Stimulated activated CD8-positive, alpha-beta memory T cell treated with anti-CD3 and anti-CD28 coated beads, Interleukin-12 subunit alpha, Interleukin-12 subunit beta, amount 100 ng/mL, for 4 hours (primary cell): ENCODE results near the gene TEKT5.

ENCODE experiments used
- DNase-seq: peaks from one replicate; pipeline ENCODE4 v3.0.0-alpha.2; 2020; ENCODE audit warnings: low read depth

TEKT5 gene

DNA sequence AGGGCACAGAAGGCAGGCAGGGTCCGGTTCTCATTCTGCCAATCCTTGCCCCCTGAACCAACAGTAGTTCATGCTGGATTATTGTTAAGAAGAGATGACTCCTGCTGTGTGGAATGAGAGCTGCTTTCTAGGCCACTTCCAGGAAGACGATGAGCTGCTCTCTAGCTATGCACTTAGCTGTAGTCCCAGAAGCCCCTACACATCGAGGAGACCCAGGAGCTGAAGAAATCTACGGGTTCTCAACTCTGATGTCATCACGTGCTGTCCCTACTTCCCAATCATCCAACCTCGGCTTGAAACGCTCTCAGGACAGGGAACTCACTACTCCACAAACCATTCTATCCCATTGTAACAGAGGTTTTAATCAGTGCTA, 85.3 kb downstream of the TEKT5 start:
- DNase-seq: no peak

DNA sequence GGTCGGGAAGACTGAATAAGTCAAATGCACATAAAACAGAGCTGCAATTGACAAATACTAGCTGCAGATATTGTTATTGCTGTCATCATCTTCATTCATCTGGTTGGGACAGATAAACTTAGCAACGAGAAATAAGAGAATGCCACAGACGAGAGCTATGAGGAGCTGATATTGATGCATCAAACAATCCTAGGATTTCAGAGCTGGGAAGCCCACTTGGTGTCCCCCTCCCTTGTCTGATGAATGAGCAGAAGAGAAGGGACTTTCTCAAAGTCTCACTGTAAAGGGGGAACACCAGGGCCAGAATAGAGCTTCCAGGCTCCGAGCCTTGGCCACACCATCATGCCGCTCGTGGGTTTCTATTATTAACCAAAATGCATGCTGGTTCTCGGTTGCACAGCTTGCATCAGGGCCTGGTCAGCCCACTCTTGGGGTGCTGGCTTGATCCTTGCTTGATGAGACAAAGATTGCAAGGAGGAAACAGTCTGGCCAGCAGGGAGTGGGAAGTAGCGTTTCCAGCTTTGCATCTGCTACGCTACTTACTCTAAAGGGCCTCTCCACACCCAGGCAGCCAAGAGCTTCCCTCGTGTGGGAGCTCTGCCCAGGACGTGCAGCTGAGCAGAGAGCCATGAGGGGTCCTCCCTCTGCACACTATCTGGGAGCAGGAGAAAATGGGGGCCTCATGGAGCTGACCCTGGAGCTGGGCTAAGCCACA, 85.9 kb downstream of the TEKT5 start:
- DNase-seq: no peak

DNA sequence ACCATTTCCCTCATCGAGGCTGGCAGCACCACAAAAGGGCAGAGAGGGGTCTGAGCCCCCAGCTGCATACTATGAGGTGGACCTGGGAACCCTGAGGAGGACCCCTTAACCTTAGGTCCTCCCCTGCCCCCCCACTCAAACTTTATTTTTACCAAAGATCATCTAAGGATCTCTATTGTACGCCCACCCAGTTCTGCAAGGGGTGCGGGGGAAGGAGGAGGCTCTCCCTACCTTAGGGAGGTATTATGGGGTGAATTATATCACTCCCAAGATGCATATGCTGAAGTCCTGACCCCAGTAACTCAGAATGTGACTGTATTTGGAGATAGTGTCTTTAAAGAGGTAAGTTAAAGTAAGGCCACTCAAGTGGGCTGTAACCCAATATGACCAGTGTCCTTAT, 87.6 kb downstream of the TEKT5 start:
- DNase-seq: no peak

DNA sequence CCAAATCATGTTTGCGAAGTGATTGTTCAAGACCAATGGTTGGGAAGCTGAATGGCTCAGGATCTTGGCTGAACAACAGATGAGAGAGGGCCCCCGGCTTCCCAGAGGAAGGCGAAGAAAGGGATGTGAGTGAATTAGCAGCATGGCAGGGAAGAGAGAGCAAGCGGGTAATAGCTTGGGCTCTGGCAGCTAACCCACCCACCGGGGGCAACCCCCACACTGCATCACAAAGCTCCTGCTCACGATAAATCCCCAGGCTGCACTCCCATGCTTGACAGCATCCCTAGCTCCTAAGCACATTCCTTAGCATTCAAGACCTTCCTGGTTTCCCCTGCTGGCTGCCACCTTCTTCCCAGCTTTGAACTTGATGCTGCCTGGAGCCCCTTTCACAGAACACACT, 88.1 kb downstream of the TEKT5 start:
- DNase-seq: no peak

DNA sequence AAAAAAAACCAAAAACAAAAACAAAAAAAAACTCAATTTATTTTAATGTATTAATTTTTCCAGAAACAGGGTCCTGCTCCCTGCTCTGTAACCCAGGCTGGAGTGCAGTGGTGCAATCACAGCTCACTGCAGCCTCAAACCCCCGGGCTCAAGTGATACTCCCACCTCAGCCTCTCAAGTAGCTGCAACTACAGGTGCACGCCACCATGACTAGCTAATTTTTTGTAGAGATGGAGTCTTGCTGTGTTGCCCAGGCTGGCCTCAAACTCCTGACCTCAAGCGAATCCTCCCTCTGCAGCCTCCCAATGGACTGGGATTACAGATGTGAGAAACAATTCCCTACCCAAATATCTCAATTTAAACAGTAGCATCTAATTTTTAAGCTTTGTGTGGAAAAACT, 89.1 kb downstream of the TEKT5 start:
- no peak for DNase-seq

DNA sequence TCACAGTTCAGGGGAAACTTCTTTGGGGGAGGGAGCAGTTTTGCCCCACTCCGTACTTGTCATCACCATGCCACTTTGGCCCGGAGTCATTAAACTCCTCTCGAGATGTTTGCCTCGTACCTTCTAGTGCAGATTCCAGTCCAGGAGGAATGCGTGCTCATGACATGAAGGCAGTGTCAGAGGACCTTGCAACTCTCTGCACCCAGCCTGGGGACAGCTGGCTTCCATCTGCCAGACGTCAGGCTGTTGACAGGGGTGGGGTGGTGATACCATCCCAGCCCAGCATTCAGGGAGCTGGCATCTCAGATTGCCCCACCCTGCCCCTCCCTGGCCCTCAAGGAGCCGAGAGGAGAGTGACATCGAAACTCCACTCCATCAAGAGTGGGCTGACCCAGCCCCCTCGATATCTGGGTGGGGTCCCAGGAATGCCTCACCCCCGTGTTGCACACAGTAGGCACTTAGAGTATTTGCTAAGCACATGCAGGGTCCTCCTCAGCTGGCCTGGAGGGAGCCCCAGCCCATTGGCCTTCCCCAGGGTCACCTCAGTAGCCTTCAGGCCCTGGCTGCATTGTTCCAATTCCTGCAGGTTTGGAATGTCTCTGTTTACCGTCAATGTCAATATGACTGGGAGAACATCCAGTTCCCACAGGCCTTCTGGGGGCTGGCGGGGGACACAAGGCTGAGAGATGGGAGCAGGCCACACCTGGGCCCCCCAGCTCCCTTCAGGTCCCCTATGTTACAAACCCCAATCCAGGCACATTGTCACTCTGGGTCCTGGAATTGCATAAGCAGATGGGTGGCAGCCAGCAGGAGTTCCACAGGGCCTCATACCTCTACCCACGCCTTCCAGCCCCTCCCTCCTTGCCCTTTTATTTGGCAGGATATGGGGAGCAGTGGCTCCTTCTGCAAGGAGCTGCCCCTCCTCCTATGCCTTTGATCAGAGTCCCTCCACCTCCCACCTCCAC, 93.0 kb downstream of the TEKT5 start:
- DNase-seq: no peak

- no peak for DNase-seq
Observed at GRCh38 chr16:10600782-10601443, 93.8 kb downstream of the TEKT5 start.

DNA sequence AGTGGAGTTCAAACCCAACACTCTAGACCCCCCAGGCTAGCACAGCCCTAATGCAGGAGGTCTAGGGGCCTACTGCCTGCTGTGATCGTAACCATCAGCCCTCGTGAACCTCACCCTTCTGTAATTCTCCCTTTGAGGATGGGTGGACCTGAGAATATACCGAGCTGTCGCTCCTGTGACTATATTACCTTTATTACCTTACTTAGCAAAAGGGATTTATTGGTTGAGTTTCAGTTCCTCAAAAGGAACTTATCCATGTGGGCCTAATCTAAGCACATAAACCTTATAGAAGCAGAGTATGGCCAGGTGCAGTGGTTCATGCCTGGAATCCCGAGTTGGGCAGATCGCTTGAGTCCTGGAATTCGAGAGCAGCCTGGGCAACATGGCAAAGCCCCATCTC, 95.1 kb downstream of the TEKT5 start:
- no peak for DNase-seq

DNA sequence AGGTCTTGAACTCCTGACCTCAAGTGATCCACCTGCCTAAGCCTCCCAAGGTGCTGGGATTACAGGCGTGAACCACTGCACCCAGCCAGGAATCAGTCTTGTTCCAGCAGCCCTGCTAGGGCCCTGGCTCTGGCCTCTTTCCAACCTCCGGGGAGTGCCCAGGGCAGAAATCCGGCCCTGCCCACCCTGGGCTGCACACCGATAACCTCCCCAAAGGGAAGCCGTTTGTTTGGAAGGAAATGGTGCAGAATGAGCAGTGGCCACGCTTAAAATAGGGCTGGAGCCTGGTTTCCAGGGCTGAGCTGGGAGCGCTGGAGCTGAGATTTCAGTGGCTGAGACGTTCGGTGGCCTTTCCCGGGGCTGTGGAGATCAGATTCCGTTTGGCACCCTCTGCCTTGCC, 96.6 kb downstream of the TEKT5 start:
- DNase-seq: no peak

DNA sequence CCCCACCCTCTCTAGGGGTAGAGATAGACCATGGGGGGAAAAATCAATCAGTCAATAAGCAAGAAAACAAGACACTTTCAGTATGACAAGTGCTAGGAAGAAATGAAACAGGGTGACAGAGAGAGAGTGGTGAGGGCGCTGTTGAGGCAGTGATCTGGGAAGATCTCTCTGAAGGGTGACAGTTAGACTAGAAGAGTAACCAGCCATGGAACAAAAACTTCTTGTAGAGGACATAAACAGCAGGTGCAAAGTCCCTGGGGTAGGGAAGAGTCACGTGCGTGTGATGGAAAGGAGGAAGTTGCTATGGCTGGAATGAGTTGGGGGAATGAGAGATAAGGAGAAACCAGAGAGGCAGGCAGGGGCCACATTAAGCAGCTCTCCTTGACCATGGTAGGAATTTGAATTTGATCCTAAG, 97.5 kb downstream of the TEKT5 start:
- DNase-seq: no peak

DNA sequence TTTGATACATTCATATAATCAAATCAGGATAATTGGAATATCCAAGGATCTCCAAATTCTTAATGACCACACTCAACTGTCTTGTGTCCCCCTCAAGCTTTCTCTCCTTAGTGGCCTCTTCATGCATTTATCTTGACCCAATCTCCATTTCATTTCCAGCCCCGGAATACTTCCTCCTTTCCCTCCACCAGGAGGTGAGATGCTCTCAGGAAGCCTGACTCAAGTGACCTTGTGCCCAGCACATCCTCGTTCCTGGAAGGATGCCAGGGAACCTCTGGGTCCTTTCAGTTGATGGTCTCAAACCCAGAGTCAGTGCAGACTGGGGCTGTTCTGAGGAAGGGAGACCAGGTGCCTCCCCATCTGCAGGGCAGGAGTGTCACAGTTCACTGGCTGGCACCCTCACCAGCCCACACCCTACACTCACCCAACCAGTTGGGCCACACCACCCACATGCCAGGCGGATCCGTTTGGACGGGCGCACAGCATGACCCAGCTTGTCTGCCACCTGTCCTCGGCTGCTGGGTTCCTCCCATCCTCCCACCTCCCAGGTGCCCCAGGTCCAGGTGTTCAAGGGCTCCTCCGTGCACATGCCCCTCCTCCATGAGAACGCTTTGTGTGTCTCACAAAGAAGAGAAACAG, 100.3 kb downstream of the TEKT5 start:
- DNase-seq: no peak

- no peak for DNase-seq
Observed at GRCh38 chr16:10592611-10593010, 102.1 kb downstream of the TEKT5 start.

GRCh38 chr16:10590342-10590741, 104.4 kb downstream of the TEKT5 start:
- DNase-seq: no peak

- DNase-seq: no peak
Observed at GRCh38 chr16:10589109-10589508, 105.6 kb downstream of the TEKT5 start.

- DNase-seq: no peak
Observed at GRCh38 chr16:10587622-10588021, 107.1 kb downstream of the TEKT5 start.

- DNase-seq: no peak
Observed at GRCh38 chr16:10584981-10585438, 109.7 kb downstream of the TEKT5 start.

- DNase-seq: no peak
Observed at GRCh38 chr16:10583269-10583668, 111.5 kb downstream of the TEKT5 start.

- DNase-seq: no peak
Observed at GRCh38 chr16:10581507-10581906, 113.2 kb downstream of the TEKT5 start.

GRCh38 chr16:10580883-10581247, 113.9 kb downstream of the TEKT5 start:
- DNase-seq: no peak

DNA sequence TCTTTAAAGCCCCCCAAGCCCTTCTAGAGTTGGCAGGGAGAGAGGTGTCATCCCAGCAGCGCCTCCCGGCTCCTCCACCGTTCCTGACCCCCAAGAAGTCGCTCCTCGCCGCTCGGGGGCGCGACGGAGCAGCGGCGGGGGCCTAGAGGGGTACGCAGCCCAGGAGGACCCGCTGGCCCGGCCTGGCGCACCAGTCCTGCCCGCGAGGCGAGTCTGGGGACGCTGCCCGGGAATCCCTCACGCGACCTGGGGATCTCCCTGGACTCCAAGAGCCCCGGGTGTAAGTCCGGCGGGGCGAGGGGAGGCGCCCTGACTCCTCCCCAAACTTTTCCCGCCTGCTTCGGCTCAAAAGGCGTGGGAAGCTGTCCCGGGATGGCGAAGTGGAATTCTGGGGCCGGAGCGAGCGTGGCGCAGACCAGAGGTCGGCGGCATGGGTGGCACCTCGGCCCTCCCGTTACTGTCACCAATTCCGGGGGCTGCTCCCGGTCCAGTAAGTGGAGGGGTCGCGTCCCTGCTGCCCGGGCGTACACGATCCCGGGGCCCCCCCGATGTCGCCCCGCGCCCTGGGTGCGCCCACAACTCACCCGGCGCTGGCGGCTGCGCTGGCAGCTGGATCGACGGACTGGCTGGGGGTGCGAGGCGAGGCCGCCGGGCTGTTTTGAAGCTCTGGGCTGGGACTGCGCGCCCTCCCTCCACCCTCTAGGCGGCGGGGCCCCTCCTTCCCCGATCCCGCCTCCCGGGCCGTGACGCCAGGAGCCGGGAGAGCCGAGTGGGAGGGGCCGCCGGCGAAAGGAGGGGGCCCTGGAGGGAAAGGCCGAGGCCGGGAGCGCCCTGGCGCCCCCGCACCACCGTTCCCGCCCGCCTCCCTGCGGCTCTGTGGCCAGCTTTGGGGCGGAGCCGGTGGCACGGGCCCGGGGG, 114.5 kb downstream of the TEKT5 start, which contains the start of gene EMP2:
Gene EMP2 (minus strand): TSS at position 634 of the 918 bp plus-strand sequence. CDS start 32,981 bp downstream, outside the sequence.
- DNase-seq: no peak

- DNase-seq: no peak
Observed at GRCh38 chr16:10579575-10579964, 115.2 kb downstream of the TEKT5 start.
